SK-N-MC (cell line): ENCODE data around the gene CTF1.

ENCODE experiments used
- DNase-seq: peaks from one replicate; pipeline ENCODE4 v3.0.0-alpha.2; 2011; ENCODE audit warnings: low read depth, low spot score
- H3K27ac ChIP-seq: fragments of 200-600 bp; sonication (generic); 2 replicates; pipeline ENCODE4 v1.5.1; 2016; ENCODE audit warnings: mixed run types
- H3K36me3 ChIP-seq: fragments of 200-600 bp; sonication (generic); 2 replicates; pipeline ENCODE4 v1.6.1; 2017; ENCODE audit warnings: antibody characterized with exemption, low read length, mixed read lengths; ENCODE audit not compliant: insufficient read depth
- H3K4me3 ChIP-seq: fragments of 200-600 bp; sonication (generic); 2 replicates; pipeline ENCODE4 v1.5.1; 2016
- H3K9ac ChIP-seq: fragments of 200-600 bp; sonication (generic); 2 replicates; pipeline ENCODE4 v1.8.0; 2017; ENCODE audit warnings: mixed run types, mixed read lengths; ENCODE audit not compliant: insufficient read length
- H3K9me3 ChIP-seq: fragments of 200-600 bp; sonication (generic); 2 replicates; pipeline ENCODE4 v1.6.1; 2017; ENCODE audit warnings: low read depth, mild to moderate bottlenecking, antibody characterized with exemption, low read length, moderate library complexity, mixed read lengths
- EZH2 ChIP-seq: fragments of 200-600 bp; sonication (generic); IDR thresholded peaks from one replicate; pipeline ENCODE4 v1.6.1; 2017; ENCODE audit warnings: antibody characterized with exemption
- FOXP2 ChIP-seq: optimal IDR thresholded peaks from 2 replicates; pipeline ENCODE3; 2011; ENCODE audit warnings: mild to moderate bottlenecking, moderate library complexity; ENCODE audit not compliant: insufficient read depth; ENCODE audit errors: extremely low read length, control extremely low read depth
- POLR2AphosphoS5 ChIP-seq: IDR thresholded peaks from 2 replicates; pipeline ENCODE4 v1.6.1; 2012; ENCODE audit warnings: mild to moderate bottlenecking, low read depth, low read length, borderline replicate concordance

Gene CTF1

GRCh38 chr16:30901201-30902028, 5.0 kb downstream of the CTF1 start:
- Histone ChIP-seq H3K36me3 (no peaks in the 10 kb centered on the region), H3K27ac (no peak overlapping the region), H3K4me3 (no peak overlapping the region), H3K9me3 (no peaks in the 10 kb centered on the region), H3K9ac (no peak overlapping the region)
- no peak for TF ChIP-seq POLR2AphosphoS5
- TF ChIP-seq FOXP2, result no peak
- no peak for TF ChIP-seq EZH2
- DNase-seq, result no peak

DNA sequence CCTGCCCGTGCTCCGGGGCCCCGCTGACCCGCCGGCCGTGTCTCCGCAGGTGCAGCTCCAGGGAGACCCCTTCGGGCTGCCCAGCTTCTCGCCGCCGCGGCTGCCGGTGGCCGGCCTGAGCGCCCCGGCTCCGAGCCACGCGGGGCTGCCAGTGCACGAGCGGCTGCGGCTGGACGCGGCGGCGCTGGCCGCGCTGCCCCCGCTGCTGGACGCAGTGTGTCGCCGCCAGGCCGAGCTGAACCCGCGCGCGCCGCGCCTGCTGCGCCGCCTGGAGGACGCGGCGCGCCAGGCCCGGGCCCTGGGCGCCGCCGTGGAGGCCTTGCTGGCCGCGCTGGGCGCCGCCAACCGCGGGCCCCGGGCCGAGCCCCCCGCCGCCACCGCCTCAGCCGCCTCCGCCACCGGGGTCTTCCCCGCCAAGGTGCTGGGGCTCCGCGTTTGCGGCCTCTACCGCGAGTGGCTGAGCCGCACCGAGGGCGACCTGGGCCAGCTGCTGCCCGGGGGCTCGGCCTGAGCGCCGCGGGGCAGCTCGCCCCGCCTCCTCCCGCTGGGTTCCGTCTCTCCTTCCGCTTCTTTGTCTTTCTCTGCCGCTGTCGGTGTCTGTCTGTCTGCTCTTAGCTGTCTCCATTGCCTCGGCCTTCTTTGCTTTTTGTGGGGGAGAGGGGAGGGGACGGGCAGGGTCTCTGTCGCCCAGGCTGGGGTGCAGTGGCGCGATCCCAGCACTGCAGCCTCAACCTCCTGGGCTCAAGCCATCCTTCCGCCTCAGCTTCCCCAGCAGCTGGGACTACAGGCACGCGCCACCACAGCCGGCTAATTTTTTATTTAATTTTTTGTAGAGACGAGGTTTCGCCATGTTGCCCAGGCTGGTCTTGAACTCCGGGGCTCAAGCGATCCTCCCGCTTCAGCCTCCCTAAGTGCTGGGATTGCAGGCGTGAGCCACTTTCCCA, 5.9 kb downstream of the CTF1 start:
- Histone ChIP-seq H3K9ac (no peak overlapping the region), H3K4me3 (no peak overlapping the region), H3K27ac (no peak overlapping the region), H3K9me3 (no peaks in the 10 kb centered on the region), H3K36me3 (no peaks in the 10 kb centered on the region)
- DNase-seq, result no peak
- TF ChIP-seq FOXP2 (no peak), POLR2AphosphoS5 (no peak), EZH2 (no peak)

DNA sequence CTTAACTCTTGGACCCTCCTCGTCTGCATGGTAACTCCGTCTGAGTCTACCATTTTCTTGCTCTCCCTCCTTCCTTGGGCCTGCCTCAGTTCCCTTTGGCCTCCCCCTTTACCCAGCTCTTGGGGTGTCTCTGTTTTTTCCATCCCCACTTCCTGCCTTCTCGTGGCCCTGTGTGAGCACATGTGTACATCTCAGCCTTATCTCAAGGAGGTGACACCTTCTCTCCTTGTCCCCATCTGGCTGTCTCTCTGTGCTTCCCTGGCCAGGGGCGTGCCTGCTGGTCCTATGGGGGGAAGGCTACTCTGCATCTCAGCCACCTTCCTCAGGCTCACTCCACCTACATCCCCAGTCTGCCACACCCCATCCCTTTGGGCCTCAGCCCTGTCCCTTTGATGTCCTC, 6.6 kb downstream of the CTF1 start:
- TF ChIP-seq EZH2 (no peak), POLR2AphosphoS5 (no peak), FOXP2 (no peak)
- Histone ChIP-seq H3K9ac (no peak overlapping the region), H3K4me3 (no peak overlapping the region), H3K36me3 (no peaks in the 10 kb centered on the region), H3K27ac (peak overlapping the region; percentile 78; the same call in 1 of the 2 replicates), H3K9me3 (no peaks in the 10 kb centered on the region)
- DNase-seq, result no peak

GRCh38 chr16:30903596-30903995, 7.2 kb downstream of the CTF1 start:
- peak overlapping the region; percentile 78 for H3K27ac ChIP-seq
- H3K9me3 ChIP-seq, result no peaks in the 10 kb centered on the region
- H3K9ac ChIP-seq, result no peak overlapping the region
- no peaks in the 10 kb centered on the region for H3K36me3 ChIP-seq
- TF ChIP-seq POLR2AphosphoS5, result no peak
- TF ChIP-seq FOXP2, result no peak
- no peak for TF ChIP-seq EZH2
- H3K4me3 ChIP-seq, result no peak overlapping the region
- no peak for DNase-seq

GRCh38 chr16:30904114-30904780, 7.8 kb downstream of the CTF1 start:
- DNase-seq, result no peak
- no peak overlapping the region for H3K9ac ChIP-seq
- no peak overlapping the region for H3K4me3 ChIP-seq

DNA sequence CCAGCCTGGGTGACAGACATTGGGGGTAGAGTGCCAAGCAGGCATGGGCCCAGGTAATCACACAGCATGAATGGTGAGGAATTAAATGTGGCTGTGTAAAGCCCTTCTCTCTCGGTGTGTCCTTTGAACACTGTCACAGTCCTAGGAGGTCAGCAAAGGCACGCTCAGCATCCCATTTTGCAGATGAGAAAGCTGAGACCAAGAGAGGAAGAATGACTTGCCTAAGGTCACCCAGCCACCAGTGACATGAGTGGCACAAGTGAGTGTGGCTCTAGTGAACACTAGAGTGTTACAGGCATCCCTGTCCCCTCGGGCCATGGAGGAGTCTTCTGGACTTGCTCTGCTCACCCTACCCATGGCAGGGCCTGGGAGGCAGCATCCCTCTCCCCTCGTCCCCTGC, 10.7 kb downstream of the CTF1 start:
- TF ChIP-seq EZH2, result no peak
- TF ChIP-seq FOXP2, result no peak
- no peak for TF ChIP-seq POLR2AphosphoS5
- DNase-seq, result no peak
- Histone ChIP-seq H3K9me3 (no peaks in the 10 kb centered on the region), H3K4me3 (no peak overlapping the region), H3K27ac (no peak overlapping the region), H3K9ac (no peak overlapping the region), H3K36me3 (no peaks in the 10 kb centered on the region)

More at GRCh38 chr16:30904114-30904780, 7.8 kb downstream of the CTF1 start:
- peak overlapping the region; percentile 78 for H3K27ac ChIP-seq
- H3K36me3 ChIP-seq, result no peaks in the 10 kb centered on the region
- no peaks in the 10 kb centered on the region for H3K9me3 ChIP-seq
- no peak for TF ChIP-seq FOXP2
- no peak for TF ChIP-seq POLR2AphosphoS5
- no peak for TF ChIP-seq EZH2

DNA sequence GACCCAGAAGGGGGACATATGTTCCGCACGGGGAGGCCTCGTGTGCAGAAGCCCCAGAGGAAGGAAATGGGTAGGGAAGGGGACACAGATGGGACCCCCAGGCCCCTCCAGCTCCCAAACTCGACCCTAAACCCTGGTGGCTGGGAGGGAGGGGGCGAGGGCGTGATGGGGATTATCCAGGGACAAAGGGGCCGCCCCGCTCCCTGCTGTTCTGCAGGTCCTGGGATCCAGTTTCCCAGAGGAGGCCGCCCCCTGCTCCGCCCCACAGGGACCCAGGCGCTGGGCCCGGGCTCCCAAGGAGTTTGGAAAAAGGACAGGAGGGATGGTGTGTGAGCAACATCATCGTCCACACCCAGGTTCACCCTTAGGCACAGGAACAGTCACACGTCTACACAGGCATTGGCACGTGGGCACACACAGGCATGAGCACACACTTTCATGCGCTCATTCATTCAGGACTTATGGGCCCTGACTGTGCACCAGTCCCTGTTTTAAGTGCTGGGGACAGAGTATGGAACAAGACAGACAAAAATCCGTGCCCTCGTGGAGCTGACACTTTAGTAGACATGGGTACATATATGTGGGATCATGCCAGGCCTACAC, 14.1 kb downstream of the CTF1 start:
- TF ChIP-seq POLR2AphosphoS5 (no peak), EZH2 (no peak), FOXP2 (no peak)
- Histone ChIP-seq H3K9ac (no peak overlapping the region), H3K9me3 (no peaks in the 10 kb centered on the region), H3K36me3 (no peaks in the 10 kb centered on the region), H3K4me3 (no peak overlapping the region), H3K27ac (no peak overlapping the region)
- no peak for DNase-seq
